ENCODE measurements around the gene AGPAT2.

AGPAT2 gene

GRCh38 chr9:136687721-136688223 is 515 bp upstream of the AGPAT2 start:
- no peak for DNase-seq

GRCh38 chr9:136686534-136686793 is 793 bp downstream of the AGPAT2 start:
- DNase-seq: no peak

GRCh38 chr9:136685790-136686533 is 1.3 kb downstream of the AGPAT2 start:
- no peak for DNase-seq

- DNase-seq: no peak
Measured at GRCh38 chr9:136685216-136685615, 2.0 kb downstream of the AGPAT2 start.

GRCh38 chr9:136684799-136685198 is 2.5 kb downstream of the AGPAT2 start:
- no peak for DNase-seq

GRCh38 chr9:136684339-136684738 is 2.9 kb downstream of the AGPAT2 start:
- DNase-seq: no peak

- no peak for DNase-seq
Measured at GRCh38 chr9:136683755-136684154, 3.5 kb downstream of the AGPAT2 start.

- DNase-seq: no peak
Measured at GRCh38 chr9:136683173-136683745, 4.0 kb downstream of the AGPAT2 start.

- no peak for DNase-seq
Measured at GRCh38 chr9:136682710-136683109, 4.5 kb downstream of the AGPAT2 start.

GRCh38 chr9:136681945-136682699 is 5.1 kb downstream of the AGPAT2 start:
- no peak for DNase-seq

- no peak for DNase-seq
Measured at GRCh38 chr9:136681029-136681428, 6.2 kb downstream of the AGPAT2 start.

- DNase-seq: peak; percentile 60 to 65
Measured at GRCh38 chr9:136679431-136679941, 7.8 kb downstream of the AGPAT2 start.

GRCh38 chr9:136678624-136679023 is 8.6 kb downstream of the AGPAT2 start:
- DNase-seq: peak; percentile 35 to 55

GRCh38 chr9:136678034-136678433 is 9.2 kb downstream of the AGPAT2 start:
- DNase-seq: no peak

- DNase-seq: no peak
Measured at GRCh38 chr9:136676920-136677686, 10.2 kb downstream of the AGPAT2 start.

GRCh38 chr9:136676297-136676794 is 10.9 kb downstream of the AGPAT2 start:
- no peak for DNase-seq

GRCh38 chr9:136675477-136676296 is 11.6 kb downstream of the AGPAT2 start:
- no peak for DNase-seq

GRCh38 chr9:136674786-136675349 is 12.4 kb downstream of the AGPAT2 start:
- no peak for DNase-seq

- DNase-seq: no peak
Measured at GRCh38 chr9:136673975-136674785, 13.1 kb downstream of the AGPAT2 start.

- DNase-seq: no peak
Measured at GRCh38 chr9:136673088-136673974, 13.9 kb downstream of the AGPAT2 start.

All from inflammatory macrophage treated with lipopolysaccharide for 1 hour (primary cell).